Esophagus muscularis mucosa (tissue), 4 donors: ENCODE measurements around the gene FBXO31. TPM values are rescaled to one million over a fixed set of nuclear protein-coding genes. Genes with fewer than 3 reads are reported as not detected.

Experiments used
- DNase-seq: peaks from one replicate; pipeline ENCODE4 v3.0.0-alpha.2; 2017; ENCODE audit errors: extremely low spot score
- H3K27ac ChIP-seq, 4 donors: fragments of 200-600 bp; sonication (generic); replicated peaks in 1 of 4; 1 replicate in 3 of 4; 2 replicates in 1 of 4; pipeline ENCODE4 v1.5.1; 2016 to 2019; ENCODE audit warnings: mild to moderate bottlenecking in 1 of 4
- H3K27me3 ChIP-seq, 4 donors: fragments of 200-600 bp; sonication (generic); one replicate each; pipeline versions ENCODE4 v1.5.1 to v1.6.0; 2016 to 2019
- H3K36me3 ChIP-seq, 4 donors: fragments of 200-600 bp; sonication (generic); one replicate each; pipeline ENCODE4 v1.5.1; 2016 to 2019
- H3K4me1 ChIP-seq, 4 donors: fragments of 200-600 bp; sonication (generic); one replicate each; pipeline ENCODE4 v1.5.1; 2016 to 2019
- H3K4me3 ChIP-seq, 4 donors: fragments of 200-600 bp; sonication (generic); 1 replicate in 2 of 4; 2 replicates in 2 of 4; pipeline ENCODE4 v1.5.1; 2016 to 2019; ENCODE audit warnings: mild to moderate bottlenecking in 4 of 4, moderate library complexity in 1 of 4
- H3K9me3 ChIP-seq, 4 donors: fragments of 200-600 bp; sonication (generic); 1 replicate in 3 of 4; 2 replicates in 1 of 4; pipeline ENCODE4 v1.5.1; 2016 to 2019
- EP300 ChIP-seq: sonication (generic); formaldehyde crosslinking; IDR thresholded peaks from one replicate; pipeline ENCODE4 v1.6.1; 2017; ENCODE audit warnings: antibody characterized with exemption
- POLR2A ChIP-seq: fragments of 450-650 bp; IDR thresholded peaks from one replicate; pipeline ENCODE4 v1.6.1; 2017; ENCODE audit warnings: antibody characterized with exemption, moderate library complexity, mild to moderate bottlenecking, low read depth
- POLR2AphosphoS5 ChIP-seq, 2 donors: sonication (generic); formaldehyde crosslinking; IDR thresholded peaks; one replicate each; pipeline ENCODE4 v1.6.1; 2017; ENCODE audit warnings: antibody characterized with exemption in 2 of 2
- WGBS: methylation state at CpG from one replicate; pipeline ENCODE4 v1.1.5; 2018; 5-methylcytosine and 5-hydroxymethylcytosine counted together
- intact Hi-C: fragments of 100-400 bp; cut with DNase I; formaldehyde crosslinking; loops from one replicate; pipeline ENCODE4 v1.15.1; 2023
- total RNA-seq, 4 donors: library from RNA; depleted of rRNA; stranded (reverse); fragments of >200 nt; gene quantifications; one replicate each; pipeline versions ENCODE4 v1.1.0 to v1.2.1, GENCODE V29; 2016
- TF ChIP-seq, protein P1 (sequence below), 3 experiments: fragments of 200-600 bp in 2 of 3; fragments of 450-650 bp in 1 of 3; sonication (generic) in 2 of 3; IDR thresholded peaks; one replicate each; pipeline ENCODE4 v1.5.1; 2017 to 2019; ENCODE audit warnings: antibody characterized with exemption in 3 of 3, mild to moderate bottlenecking in 2 of 3, moderate library complexity in 1 of 3

FBXO31 gene
- total RNA-seq, 4 donors from 2014 or later, result 68.8 to 173 (median 102) TPM

DNA sequence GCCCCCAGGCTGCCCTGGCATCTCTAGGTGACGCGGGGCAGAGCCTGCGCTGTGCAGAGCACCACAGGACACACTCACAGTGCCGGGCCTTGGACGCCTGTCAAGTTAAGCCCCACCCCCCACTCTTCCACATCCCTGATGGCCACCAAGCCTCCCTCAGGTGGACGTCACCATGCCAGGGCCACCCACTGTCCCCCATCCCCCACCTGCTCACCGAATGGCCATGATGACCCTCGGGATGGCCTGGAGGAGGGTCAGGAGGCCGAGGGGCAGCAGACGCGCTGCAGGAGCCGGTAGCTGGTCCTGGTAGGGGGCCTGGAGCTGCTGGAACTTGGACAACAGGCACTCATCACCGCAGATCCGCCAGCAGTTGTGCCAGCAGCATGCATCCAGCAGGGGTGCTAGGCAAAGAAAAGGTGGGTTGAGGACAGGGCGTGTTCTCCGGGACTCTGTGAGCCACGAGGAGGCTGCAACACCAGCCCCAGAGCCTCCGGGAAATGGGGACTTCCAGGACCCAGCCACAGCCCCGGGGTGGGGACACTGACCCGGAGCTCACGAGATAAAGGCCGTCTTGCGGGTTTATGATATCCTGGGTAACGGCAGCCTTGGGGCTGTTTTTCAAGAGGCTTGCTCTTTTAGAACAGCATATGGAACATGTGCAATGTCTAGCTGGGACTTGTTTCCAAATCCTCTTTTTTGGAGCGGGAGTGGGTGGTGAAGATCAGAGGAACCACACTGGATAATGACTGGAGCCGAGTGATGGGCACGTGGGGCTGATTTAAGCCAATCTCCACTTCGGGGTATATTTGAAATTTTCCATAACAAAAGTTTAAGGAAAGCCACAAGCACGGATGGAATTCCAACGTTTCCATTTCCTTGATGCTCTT, 77.8 kb downstream of the FBXO31 start:
- intact Hi-C loops, result no loop called here
- H3K4me3 ChIP-seq, result no peak overlapping the region

DNA sequence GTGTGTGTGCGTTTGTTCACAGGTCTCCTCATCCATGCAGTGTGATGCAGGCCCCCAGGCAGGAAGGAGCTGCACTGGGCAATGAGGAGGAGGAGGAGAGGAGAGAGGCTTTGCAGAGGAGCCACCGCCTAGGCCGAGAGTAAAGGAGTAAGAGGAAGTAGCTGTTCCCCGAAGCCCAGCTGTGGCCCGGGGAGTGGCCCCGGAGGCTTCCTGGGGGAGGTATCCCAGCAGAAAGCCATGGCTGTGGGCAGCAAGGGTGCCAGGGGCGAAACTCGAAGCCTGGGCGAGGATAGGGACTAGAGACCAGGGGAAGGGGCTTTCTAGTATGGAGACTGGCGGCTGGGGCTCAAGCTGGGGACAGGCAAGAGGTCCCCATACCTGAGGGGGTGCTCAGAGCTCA, 78.6 kb downstream of the FBXO31 start:
- 64% methylated on average over 10 of the region's 10 CpGs for WGBS

More for the DNA sequence above, 77.8 kb downstream of the FBXO31 start:
- H3K27me3 ChIP-seq, result no peaks in the 10 kb centered on the region
- 51% methylated on average over 15 of the region's 30 CpGs for WGBS
- TF ChIP-seq POLR2AphosphoS5 (IDR thresholded peaks at IDR 0.05), result no peak
- no peak for TF ChIP-seq POLR2A
- no peak overlapping the region for H3K27ac ChIP-seq
- H3K4me1 ChIP-seq, result no peaks in the 10 kb centered on the region
- DNase-seq, result no peak
- H3K36me3 ChIP-seq, result no peaks in the 10 kb centered on the region
- H3K9me3 ChIP-seq, result peaks cover 0 to 6% (median 3%) of the 10 kb centered on the region in 4 donors

DNA sequence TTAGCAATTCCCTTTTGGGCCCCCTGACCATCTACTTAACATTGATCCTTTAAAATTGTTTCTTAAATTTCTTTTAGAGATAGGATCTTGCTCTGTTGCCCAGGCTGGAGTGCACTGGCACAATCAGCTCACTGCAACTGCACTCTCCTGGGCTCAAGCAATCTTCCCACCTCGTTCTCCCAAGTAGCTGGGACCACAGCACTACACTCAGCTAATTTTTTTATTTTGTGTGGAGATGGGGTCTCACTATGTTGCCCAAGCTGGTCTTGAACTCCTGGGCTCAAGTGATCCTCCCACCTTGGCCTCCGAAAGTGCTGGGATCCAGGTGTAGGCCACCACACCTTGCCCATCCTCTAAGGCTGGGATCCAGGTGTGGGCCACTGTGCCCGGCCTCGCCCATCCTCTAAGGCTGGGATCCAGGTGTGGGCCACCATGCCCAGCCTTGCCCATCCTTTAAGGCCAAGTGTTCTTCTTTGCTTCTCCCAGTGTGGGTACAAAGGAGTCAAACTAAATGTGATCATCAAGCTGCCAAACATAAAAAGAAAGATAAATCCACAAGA, 79.5 kb downstream of the FBXO31 start:
- DNase-seq, result no peak
- no peaks in the 10 kb centered on the region for H3K27me3 ChIP-seq
- 96% methylated on average over 4 of the region's 4 CpGs for WGBS
- no peaks in the 10 kb centered on the region for H3K36me3 ChIP-seq
- TF ChIP-seq EP300, result no peak
- H3K27ac ChIP-seq, result no peak overlapping the region
- no peaks in the 10 kb centered on the region for H3K4me1 ChIP-seq
- intact Hi-C loops, result no loop called here
- H3K4me3 ChIP-seq, result no peak overlapping the region
- peaks cover 0 to 6% (median 3%) of the 10 kb centered on the region in 4 donors for H3K9me3 ChIP-seq

More for the DNA sequence above, 78.6 kb downstream of the FBXO31 start:
- peaks cover 0 to 6% (median 3%) of the 10 kb centered on the region in 4 donors for H3K9me3 ChIP-seq
- no peaks in the 10 kb centered on the region for H3K36me3 ChIP-seq
- H3K27me3 ChIP-seq, result no peaks in the 10 kb centered on the region
- H3K27ac ChIP-seq, result no peak overlapping the region
- H3K4me1 ChIP-seq, result no peaks in the 10 kb centered on the region
- no peak overlapping the region for H3K4me3 ChIP-seq
- no peak for DNase-seq
- intact Hi-C loops, result no loop called here
- TF ChIP-seq EP300 (no peak), POLR2AphosphoS5 (IDR thresholded peaks at IDR 0.05) (no peak), POLR2A (no peak)
- TF ChIP-seq, protein P1, sequence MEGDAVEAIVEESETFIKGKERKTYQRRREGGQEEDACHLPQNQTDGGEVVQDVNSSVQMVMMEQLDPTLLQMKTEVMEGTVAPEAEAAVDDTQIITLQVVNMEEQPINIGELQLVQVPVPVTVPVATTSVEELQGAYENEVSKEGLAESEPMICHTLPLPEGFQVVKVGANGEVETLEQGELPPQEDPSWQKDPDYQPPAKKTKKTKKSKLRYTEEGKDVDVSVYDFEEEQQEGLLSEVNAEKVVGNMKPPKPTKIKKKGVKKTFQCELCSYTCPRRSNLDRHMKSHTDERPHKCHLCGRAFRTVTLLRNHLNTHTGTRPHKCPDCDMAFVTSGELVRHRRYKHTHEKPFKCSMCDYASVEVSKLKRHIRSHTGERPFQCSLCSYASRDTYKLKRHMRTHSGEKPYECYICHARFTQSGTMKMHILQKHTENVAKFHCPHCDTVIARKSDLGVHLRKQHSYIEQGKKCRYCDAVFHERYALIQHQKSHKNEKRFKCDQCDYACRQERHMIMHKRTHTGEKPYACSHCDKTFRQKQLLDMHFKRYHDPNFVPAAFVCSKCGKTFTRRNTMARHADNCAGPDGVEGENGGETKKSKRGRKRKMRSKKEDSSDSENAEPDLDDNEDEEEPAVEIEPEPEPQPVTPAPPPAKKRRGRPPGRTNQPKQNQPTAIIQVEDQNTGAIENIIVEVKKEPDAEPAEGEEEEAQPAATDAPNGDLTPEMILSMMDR (IDR thresholded peaks at IDR 0.05), result no peak

DNA sequence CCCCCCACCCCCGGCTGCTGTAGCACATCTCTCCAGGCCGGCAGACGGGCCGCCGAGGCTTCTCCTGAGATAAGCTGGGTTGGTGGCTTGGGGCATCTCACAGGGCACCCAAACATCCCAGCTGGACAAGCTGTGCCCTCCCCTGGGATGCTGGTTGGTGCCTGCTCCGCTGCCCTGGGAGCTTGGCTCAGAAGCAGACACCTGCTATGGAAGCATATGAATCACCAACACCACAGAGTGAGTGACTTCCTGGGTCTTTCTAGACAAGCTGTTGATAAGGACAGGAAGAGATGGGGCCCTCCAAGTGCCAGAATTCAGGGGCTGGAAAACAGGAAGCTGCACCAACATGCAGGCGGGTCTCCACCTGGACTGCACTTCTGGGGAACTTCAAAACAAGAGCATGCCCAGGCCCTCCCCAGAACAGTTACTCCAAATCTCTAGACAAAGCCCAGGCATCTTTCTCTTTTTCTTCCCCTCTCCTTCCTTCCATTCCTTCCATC, 80.1 kb downstream of the FBXO31 start:
- Histone ChIP-seq H3K27ac (no peak overlapping the region), H3K9me3 (peaks cover 0 to 5% (median 2%) of the 10 kb centered on the region in 4 donors), H3K4me3 (no peak overlapping the region), H3K36me3 (no peaks in the 10 kb centered on the region), H3K27me3 (no peaks in the 10 kb centered on the region), H3K4me1 (no peaks in the 10 kb centered on the region)
- WGBS, result 83% methylated on average over 2 of the region's 7 CpGs
- intact Hi-C loops, result no loop called here
- TF ChIP-seq POLR2AphosphoS5 (IDR thresholded peaks at IDR 0.05) (no peak), EP300 (no peak), POLR2A (no peak)
- TF ChIP-seq, protein P1 (IDR thresholded peaks at IDR 0.05), result no peak
- DNase-seq, result no peak

DNA sequence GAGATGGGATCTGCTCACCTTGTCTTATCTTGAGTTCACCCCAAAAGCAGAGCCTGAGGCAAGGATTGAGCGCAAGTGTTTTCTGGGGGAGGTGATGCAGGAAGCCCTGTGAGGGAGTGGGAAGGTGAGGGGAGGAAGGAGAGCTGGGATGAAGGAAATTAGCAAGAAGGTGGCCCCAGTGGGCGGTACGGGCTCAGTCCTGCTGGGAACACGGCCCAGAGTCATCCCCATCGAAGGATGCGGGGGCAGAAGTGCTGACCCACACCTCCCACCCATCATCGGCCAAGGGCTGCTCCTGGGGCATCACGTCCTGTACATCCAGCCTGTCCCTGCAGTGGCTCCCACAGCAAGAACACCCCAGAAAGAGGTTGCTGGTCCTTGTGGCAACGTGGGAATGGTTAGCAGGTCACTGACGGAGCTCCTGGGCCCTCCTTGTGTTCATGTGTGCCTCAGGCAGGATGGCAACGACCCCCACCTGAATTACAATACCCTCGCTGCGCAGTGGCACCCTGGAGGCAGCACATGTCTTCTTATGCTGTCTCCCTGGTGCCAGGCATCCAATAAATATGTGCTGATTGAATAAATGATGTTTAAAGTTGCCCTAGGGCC, 84.6 kb downstream of the FBXO31 start:
- H3K4me3 ChIP-seq, result no peak overlapping the region
- H3K27me3 ChIP-seq, result no peaks in the 10 kb centered on the region
- peaks cover 0 to 5% (median 0%) of the 10 kb centered on the region in 4 donors for H3K4me1 ChIP-seq
- TF ChIP-seq, protein P1 (IDR thresholded peaks at IDR 0.05), result no peak
- no peak for TF ChIP-seq POLR2A
- no peak for TF ChIP-seq EP300
- TF ChIP-seq POLR2AphosphoS5 (IDR thresholded peaks at IDR 0.05), result no peak
- 73% methylated on average over 6 of the region's 13 CpGs for WGBS
- no peak overlapping the region for H3K27ac ChIP-seq
- no peaks in the 10 kb centered on the region for H3K9me3 ChIP-seq
- intact Hi-C loops, result no loop called here
- DNase-seq, result no peak
- no peaks in the 10 kb centered on the region for H3K36me3 ChIP-seq
